Prostate gland (tissue), 2 donors: ENCODE data around the gene PALM2AKAP2. TPM values are rescaled to one million over a fixed set of nuclear protein-coding genes. Genes with fewer than 3 reads are reported as not detected.

ENCODE experiments used
- DNase-seq: peaks from one replicate; pipeline ENCODE4 v3.0.0-alpha.2; 2019; ENCODE audit warnings: low spot score
- H3K27ac ChIP-seq, 2 donors: fragments of 200-600 bp; sonication (generic); 2 replicates each; pipeline ENCODE4 v1.5.1; 2017 to 2019
- H3K27me3 ChIP-seq: fragments of 200-600 bp; sonication (generic); replicated peaks from 2 replicates; pipeline ENCODE4 v1.5.1; 2019; ENCODE audit not compliant: insufficient read depth
- H3K36me3 ChIP-seq, 2 donors: fragments of 200-600 bp; sonication (generic); 1 replicate in 1 of 2; 2 replicates in 1 of 2; pipeline versions ENCODE4 v1.5.1 to v1.8.1; 2017 to 2019
- H3K4me1 ChIP-seq: fragments of 200-600 bp; sonication (generic); replicated peaks from 2 replicates; pipeline ENCODE4 v1.5.1; 2019
- H3K4me3 ChIP-seq, 2 donors: fragments of 200-600 bp; sonication (generic); 2 replicates each; pipeline ENCODE4 v1.5.1; 2017 to 2019
- H3K9me3 ChIP-seq: fragments of 200-600 bp; sonication (generic); 2 replicates; pipeline ENCODE4 v1.5.1; 2017
- CTCF ChIP-seq, 4 experiments: fragments of 200-600 bp in 2 of 4; fragments of 450-650 bp in 2 of 4; sonication (generic) in 2 of 4; IDR thresholded peaks; 1 replicate in 3 of 4; 2 replicates in 1 of 4; pipeline ENCODE4 v1.5.1; 2016 to 2019; ENCODE audit warnings: antibody characterized with exemption in 4 of 4, mild to moderate bottlenecking in 2 of 4, moderate library complexity in 2 of 4
- POLR2A ChIP-seq: fragments of 450-650 bp; IDR thresholded peaks from one replicate; pipeline ENCODE4 v1.6.1; 2016; ENCODE audit warnings: antibody characterized with exemption, mild to moderate bottlenecking
- POLR2AphosphoS5 ChIP-seq: sonication (generic); formaldehyde crosslinking; IDR thresholded peaks from one replicate; pipeline ENCODE4 v1.6.1; 2017; ENCODE audit warnings: antibody characterized with exemption
- WGBS: methylation state at CpG from one replicate; pipeline ENCODE4 v1.1.5; 2018; 5-methylcytosine and 5-hydroxymethylcytosine counted together
- intact Hi-C: fragments of 100-400 bp; cut with DNase I; formaldehyde crosslinking; loops from one replicate; pipeline ENCODE4 v1.14.2; 2022
- total RNA-seq, 2 donors: library from RNA; depleted of rRNA; stranded (reverse); fragments of >200 nt; gene quantifications; one replicate each; pipeline ENCODE4 v1.1.0, GENCODE V29; 2016

Gene PALM2AKAP2
- total RNA-seq, 2 donors from 2014 or later: 0.27 to 0.62 TPM

- DNase-seq: no peak
- WGBS: 77% methylated on average over 1 of the region's 1 CpG
- Histone ChIP-seq H3K27me3 (no peaks in the 10 kb centered on the region), H3K36me3 (no peaks in the 10 kb centered on the region), H3K27ac (no peak overlapping the region), H3K9me3 (no peaks in the 10 kb centered on the region), H3K4me3 (no peak overlapping the region), H3K4me1 (no peaks in the 10 kb centered on the region)
- intact Hi-C loops: no loop called here
- TF ChIP-seq POLR2AphosphoS5 (no peak), POLR2A (no peak), CTCF (IDR thresholded peaks at IDR 0.05) (no peak)
Measured at GRCh38 chr9:109812818-109813281, 32.9 kb downstream of the PALM2AKAP2 start.

DNA sequence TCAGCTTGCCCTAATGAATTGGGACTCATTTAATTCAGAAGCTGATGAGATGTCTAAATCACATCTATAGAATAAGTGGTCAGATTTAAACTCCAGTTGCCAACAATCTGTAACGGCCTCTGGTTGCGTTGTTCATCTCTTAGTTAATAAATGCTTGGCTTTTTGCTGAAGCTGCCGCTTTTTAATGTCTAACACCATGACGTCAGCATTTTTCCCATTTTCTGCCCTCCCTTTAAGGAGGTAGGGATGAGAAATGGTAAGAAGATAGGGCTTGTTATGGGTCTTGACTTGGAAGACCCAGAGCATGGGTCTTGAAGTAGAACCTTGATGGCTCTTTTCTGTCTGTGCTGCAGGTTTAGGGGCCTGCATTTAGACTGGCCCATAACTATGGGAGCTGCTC is 33.3 kb downstream of the PALM2AKAP2 start:
- DNase-seq: no peak
- WGBS: 97% methylated on average over 4 of the region's 4 CpGs
- Histone ChIP-seq H3K4me3 (no peak overlapping the region), H3K36me3 (no peaks in the 10 kb centered on the region), H3K27me3 (no peaks in the 10 kb centered on the region), H3K9me3 (no peaks in the 10 kb centered on the region), H3K27ac (no peak overlapping the region), H3K4me1 (no peaks in the 10 kb centered on the region)
- intact Hi-C loops: no loop called here
- TF ChIP-seq CTCF (IDR thresholded peaks at IDR 0.05): no peak
- TF ChIP-seq POLR2AphosphoS5: no peak
- no peak for TF ChIP-seq POLR2A

DNA sequence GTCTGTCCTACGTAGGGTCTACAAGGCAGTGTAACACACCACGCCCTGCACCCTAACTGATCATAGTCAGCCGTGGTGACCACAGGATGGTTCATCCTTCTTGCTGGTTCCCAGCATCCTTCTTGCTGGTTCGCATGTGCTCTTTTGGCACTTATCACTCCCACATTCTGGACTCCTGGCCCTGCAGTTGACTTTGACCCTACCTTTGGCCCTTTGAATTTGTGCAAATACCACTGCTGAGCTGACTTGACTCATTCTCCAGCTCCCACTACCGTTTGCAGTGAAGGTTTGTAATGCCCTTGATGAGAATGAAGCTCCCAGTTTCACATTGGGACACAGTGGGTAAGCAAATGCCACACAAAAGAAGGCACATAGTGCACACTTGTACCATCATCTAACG is 33.8 kb downstream of the PALM2AKAP2 start:
- 95% methylated on average over 6 of the region's 6 CpGs for WGBS
- no peaks in the 10 kb centered on the region for H3K36me3 ChIP-seq
- no peaks in the 10 kb centered on the region for H3K9me3 ChIP-seq
- no peak overlapping the region for H3K27ac ChIP-seq
- intact Hi-C loops: no loop called here
- no peaks in the 10 kb centered on the region for H3K27me3 ChIP-seq
- TF ChIP-seq POLR2AphosphoS5: no peak
- TF ChIP-seq POLR2A: no peak
- no peak for TF ChIP-seq CTCF (IDR thresholded peaks at IDR 0.05)
- DNase-seq: no peak
- H3K4me3 ChIP-seq: no peak overlapping the region
- no peaks in the 10 kb centered on the region for H3K4me1 ChIP-seq

DNA sequence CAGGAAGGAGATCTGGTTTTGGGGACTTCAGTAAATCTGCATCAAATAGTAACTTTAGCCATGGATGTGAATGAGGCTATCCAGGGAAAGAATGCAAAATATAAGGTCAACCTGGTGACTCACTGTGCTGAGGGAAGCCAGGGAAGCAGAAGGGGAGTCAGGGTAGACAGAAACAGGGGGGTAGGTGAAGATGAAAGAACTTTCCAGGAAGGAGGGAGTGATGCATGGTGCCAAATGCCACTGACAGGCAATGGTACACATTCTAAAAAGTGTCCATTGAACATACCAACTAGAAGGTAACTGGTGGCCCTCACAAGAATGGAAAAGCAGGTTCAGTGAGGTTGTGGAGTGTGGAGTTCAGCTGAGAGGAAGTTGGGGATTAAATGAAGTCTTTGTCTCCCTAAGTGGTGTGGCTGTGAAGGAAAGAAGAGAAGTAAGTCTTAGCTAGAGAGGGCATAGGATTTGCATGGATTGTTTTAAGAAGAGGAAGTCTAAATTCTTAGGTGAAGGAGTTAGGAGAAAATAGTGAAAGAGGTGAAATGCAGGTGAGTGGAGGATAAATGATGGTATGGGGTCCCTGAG is 35.5 kb downstream of the PALM2AKAP2 start:
- DNase-seq: no peak
- TF ChIP-seq POLR2AphosphoS5 (no peak), CTCF (IDR thresholded peaks at IDR 0.05) (no peak), POLR2A (no peak)
- no peaks in the 10 kb centered on the region for H3K36me3 ChIP-seq
- H3K9me3 ChIP-seq: no peaks in the 10 kb centered on the region
- no peak overlapping the region for H3K27ac ChIP-seq
- no peak overlapping the region for H3K4me3 ChIP-seq
- H3K27me3 ChIP-seq: no peaks in the 10 kb centered on the region
- intact Hi-C loops: no loop called here
- no peaks in the 10 kb centered on the region for H3K4me1 ChIP-seq

DNA sequence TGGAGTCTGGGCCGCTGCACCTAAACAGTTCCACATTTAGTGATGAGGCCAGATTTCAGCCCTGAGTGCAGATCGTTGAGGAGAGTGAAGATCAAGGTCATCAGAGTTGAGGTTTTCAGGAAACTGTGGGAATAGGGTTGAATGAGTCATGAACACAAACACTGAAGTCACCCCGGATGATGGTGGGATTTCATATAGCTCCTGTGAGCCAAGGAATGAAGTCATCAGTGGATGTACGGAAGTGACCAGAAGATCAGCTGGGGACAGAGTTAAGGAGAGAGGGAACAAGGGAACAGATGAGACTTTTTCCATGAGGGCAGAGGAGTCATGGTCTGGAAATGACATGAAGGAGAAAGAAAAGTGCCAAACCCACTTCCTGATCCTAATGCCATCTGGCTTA is 36.5 kb downstream of the PALM2AKAP2 start:
- TF ChIP-seq POLR2AphosphoS5 (no peak), POLR2A (no peak), CTCF (IDR thresholded peaks at IDR 0.05) (no peak)

More for the DNA sequence above, 36.5 kb downstream of the PALM2AKAP2 start:
- Histone ChIP-seq H3K9me3 (no peaks in the 10 kb centered on the region), H3K27ac (no peak overlapping the region), H3K4me1 (no peaks in the 10 kb centered on the region), H3K36me3 (no peaks in the 10 kb centered on the region), H3K4me3 (no peak overlapping the region), H3K27me3 (no peaks in the 10 kb centered on the region)
- intact Hi-C loops: loop anchor here (2.0 kb wide), 1 partner anchor 242 kb away; no protein-coding TSS in a partner anchor
- 76% methylated on average over 4 of the region's 4 CpGs for WGBS
- DNase-seq: no peak
